GM19351 (cell line): ENCODE results near the gene IP6K3.

Experiments used
- ATAC-seq: cut with Tn5 transposase; IDR thresholded peaks from one replicate; pipeline ENCODE4 v1.9.1; 2021; ENCODE audit warnings: mild to moderate bottlenecking, moderate library complexity; ENCODE audit not compliant: unreplicated experiment

The IP6K3 gene

GRCh38 chr6:33761922-33762629 lies 15.4 kb upstream of the IP6K3 start:
- no peak for ATAC-seq

- no peak for ATAC-seq
These were observed 14.8 kb upstream of the IP6K3 start for GRCh38 chr6:33761581-33761921.

GRCh38 chr6:33759887-33760629 lies 13.4 kb upstream of the IP6K3 start:
- no peak for ATAC-seq

GRCh38 chr6:33758815-33759216 lies 12.1 kb upstream of the IP6K3 start:
- no peak for ATAC-seq

- ATAC-seq: no peak
These were observed 11.2 kb upstream of the IP6K3 start for GRCh38 chr6:33757906-33758305.

- ATAC-seq: no peak
These were observed 10.4 kb upstream of the IP6K3 start for GRCh38 chr6:33757113-33757512.

GRCh38 chr6:33756211-33756954 lies 9.7 kb upstream of the IP6K3 start:
- ATAC-seq: no peak

- no peak for ATAC-seq
These were observed 8.6 kb upstream of the IP6K3 start for GRCh38 chr6:33755070-33755869.

GRCh38 chr6:33754222-33754621 lies 7.5 kb upstream of the IP6K3 start:
- no peak for ATAC-seq

GRCh38 chr6:33752646-33753015 lies 5.9 kb upstream of the IP6K3 start:
- no peak for ATAC-seq

GRCh38 chr6:33751771-33752645 lies 5.3 kb upstream of the IP6K3 start:
- ATAC-seq: no peak

GRCh38 chr6:33750244-33750991 lies 3.7 kb upstream of the IP6K3 start:
- no peak for ATAC-seq

GRCh38 chr6:33749401-33749800 lies 2.7 kb upstream of the IP6K3 start:
- ATAC-seq: no peak

GRCh38 chr6:33748841-33749240 lies 2.1 kb upstream of the IP6K3 start:
- ATAC-seq: no peak

- no peak for ATAC-seq
These were observed 1.1 kb upstream of the IP6K3 start for GRCh38 chr6:33747823-33748222.

- no peak for ATAC-seq
These were observed 587 bp downstream of the IP6K3 start for GRCh38 chr6:33746036-33746600.

- ATAC-seq: no peak
These were observed 1.2 kb downstream of the IP6K3 start for GRCh38 chr6:33745548-33745947.

GRCh38 chr6:33744895-33745546 lies 1.7 kb downstream of the IP6K3 start:
- no peak for ATAC-seq
